ENCODE results near the gene GPNMB. TPM values are rescaled to one million over a fixed set of nuclear protein-coding genes. Genes with fewer than 3 reads are reported as not detected.
A peak's percentile ranks its signal among the peaks of the same experiment; 100 is the strongest.

The GPNMB gene
- total RNA-seq, 2 experiments from 2014 or later: 1.2 to 1.5 TPM

GRCh38 chr7:23254051-23254681, 7.6 kb downstream of the GPNMB start:
- peaks cover 39% of the 10 kb centered on the region for H3K27me3 Mint-ChIP-seq
- peaks cover 6% of the 10 kb centered on the region for H3K9me3 Mint-ChIP-seq
- no peak for TF ChIP-seq CTCF (IDR thresholded peaks at IDR 0.05)
- no peaks in the 10 kb centered on the region for H3K36me3 Mint-ChIP-seq (ENCODE audit: low read depth)
- H3K27ac Mint-ChIP-seq: no peak overlapping the region
- H3K4me1 Mint-ChIP-seq (ENCODE audit: low read depth): no peaks in the 10 kb centered on the region
- ATAC-seq (no peak), DNase-seq (no peak)
- no peak overlapping the region for H3K4me3 Mint-ChIP-seq
- ChIA-PET POLR2A (interaction anchor here (0.6 kb wide), 1 partner anchor 545 kb away, joined by 3 read pairs; no protein-coding TSS in a partner anchor), CTCF (interaction anchor here (3.5 to 12.7 kb wide), 2 partner anchors 10 to 18 kb away, joined by 11 to 139 read pairs; no protein-coding TSS in a partner anchor)
- intact Hi-C loops (cut with micrococcal nuclease): no loop called here

- Mint-ChIP-seq H3K4me1 (ENCODE audit: low read depth) (no peaks in the 10 kb centered on the region), H3K4me3 (no peak overlapping the region), H3K9me3 (peaks cover 5% of the 10 kb centered on the region), H3K27me3 (peaks cover 20% of the 10 kb centered on the region), H3K27ac (no peak overlapping the region), H3K36me3 (ENCODE audit: low read depth) (no peaks in the 10 kb centered on the region)
- ChIA-PET CTCF (interaction anchor here (12.7 kb wide), 1 partner anchor 15 kb away, joined by 139 read pairs; no protein-coding TSS in a partner anchor), POLR2A (no interaction called here)
- DNase-seq: no peak
- no peak for TF ChIP-seq CTCF (IDR thresholded peaks at IDR 0.05)
- ATAC-seq: no peak
- intact Hi-C loops (cut with micrococcal nuclease): no loop called here
Measured at GRCh38 chr7:23256731-23257130, 10.2 kb downstream of the GPNMB start.

GRCh38 chr7:23260371-23260770, 13.8 kb downstream of the GPNMB start:
- ATAC-seq: no peak
- intact Hi-C loops (cut with micrococcal nuclease): no loop called here
- no peak overlapping the region for H3K4me3 Mint-ChIP-seq
- no peak for DNase-seq
- peaks cover 3% of the 10 kb centered on the region for H3K4me1 Mint-ChIP-seq (ENCODE audit: low read depth)
- no peak for TF ChIP-seq CTCF (IDR thresholded peaks at IDR 0.05)
- CTCF ChIA-PET: interaction anchor here (1.2 to 12.7 kb wide), 5 partner anchors 12 to 468 kb away, joined by 3 to 139 read pairs (median 4); no protein-coding TSS in a partner anchor
- H3K9me3 Mint-ChIP-seq: no peaks in the 10 kb centered on the region
- no peaks in the 10 kb centered on the region for H3K36me3 Mint-ChIP-seq (ENCODE audit: low read depth)
- POLR2A ChIA-PET: interaction anchor here (0.6 kb wide), 1 partner anchor 38 kb away, joined by 3 read pairs; no protein-coding TSS in a partner anchor
- H3K27me3 Mint-ChIP-seq: peaks cover 7% of the 10 kb centered on the region
- no peak overlapping the region for H3K27ac Mint-ChIP-seq

GRCh38 chr7:23261843-23262452, 15.4 kb downstream of the GPNMB start:
- peak; percentile 84 for TF ChIP-seq CTCF (IDR thresholded peaks at IDR 0.05)
- ChIA-PET POLR2A (no interaction called here), CTCF (interaction anchor here (0.6 to 12.7 kb wide), 19 partner anchors 10 to 262 kb away, joined by 3 to 139 read pairs (median 4); partner anchors contain the start of gene GPNMB)
- intact Hi-C loops (cut with micrococcal nuclease): no loop called here
- Mint-ChIP-seq H3K27me3 (peaks cover 1% of the 10 kb centered on the region), H3K27ac (no peak overlapping the region), H3K36me3 (ENCODE audit: low read depth) (no peaks in the 10 kb centered on the region), H3K9me3 (no peaks in the 10 kb centered on the region), H3K4me3 (no peak overlapping the region), H3K4me1 (ENCODE audit: low read depth) (peaks cover 3% of the 10 kb centered on the region)
- DNase-seq (peak; percentile 73), ATAC-seq (peak; percentile 98)

All from activated CD8-positive, alpha-beta T cell treated with anti-CD3 and anti-CD28 coated beads for 36 hours (primary cell).